SH-SY5Y (cell line): ENCODE data around the gene ITPR2.

Source experiments
- GATA2 ChIP-seq: IDR thresholded peaks from 2 replicates; pipeline ENCODE4 v1.6.1; 2011; ENCODE audit warnings: mild to moderate bottlenecking, low read depth, low read length
- GATA3 ChIP-seq: IDR thresholded peaks from 2 replicates; pipeline ENCODE4 v1.6.1; 2011; ENCODE audit warnings: low read depth, mild to moderate bottlenecking, low read length, moderate library complexity

- TF ChIP-seq GATA3: no peak
- no peak for TF ChIP-seq GATA2
These were observed 538.0 kb downstream of the ITPR2 start for GRCh38 chr12:26295001-26295400.
